ENCODE measurements around the gene UPP1. TPM values are rescaled to one million over a fixed set of nuclear protein-coding genes. Genes with fewer than 3 reads are reported as not detected.

UPP1 gene
- total and polyA plus RNA-seq, 10 of the 15 experiments (the other 5 are each of a cell fraction or from before 2014, with no cell fraction given), result 0.93 to 7.9 (median 3.8) TPM

- Histone ChIP-seq H3K27ac (ENCODE audit: control insufficient read depth, insufficient read depth) (peak overlapping the region; percentile 89), H3K27me3 (replicated peaks in 1 of 2; ENCODE audit: control insufficient read depth in 2 of 2, insufficient read depth in 2 of 2, low read length in 1 of 2) (no peaks in the 10 kb centered on the region; a peak in 1 of 4 replicates), H3K4me1 (ENCODE audit: control insufficient read depth, insufficient read depth, low read length) (peaks cover 43% of the 10 kb centered on the region), H2AFZ (ENCODE audit: control insufficient read depth, low read depth, low read length) (no peak overlapping the region), H3K79me2 (ENCODE audit: control insufficient read depth, insufficient read depth, low read length) (no peaks in the 10 kb centered on the region), H4K20me1 (ENCODE audit: control insufficient read depth, insufficient read depth) (no peaks in the 10 kb centered on the region), H3K9ac (ENCODE audit: control insufficient read depth, insufficient read depth, low read length) (peak overlapping the region; percentile 44; the same call in 1 of the 2 replicates), H3K4me2 (ENCODE audit: control insufficient read depth, insufficient read depth) (peak overlapping the region; percentile 5; the same call in 1 of the 2 replicates), H3K4me3 (no peak overlapping the region), H3K9me3 (replicated peaks; ENCODE audit: control insufficient read depth, insufficient read depth, low read length) (no peaks in the 10 kb centered on the region; the same call in 2 of the 3 replicates), H3K36me3 (ENCODE audit: control insufficient read depth in 2 of 2, insufficient read depth in 2 of 2, low read length in 1 of 2) (no peaks in the 10 kb centered on the region)
- in situ Hi-C loops (cut with MboI), result no loop called here
- peak; percentile 34 for ATAC-seq
- no peak for FAIRE-seq
- RAD21 ChIA-PET (ENCODE audit: unreplicated experiment), result interaction anchor here (1.0 to 2.5 kb wide), 9 partner anchors 16 to 166 kb away, joined by 3 to 17 read pairs (median 4); no protein-coding TSS in a partner anchor
- intact Hi-C loops (cut with micrococcal nuclease; ENCODE audit: unreplicated experiment), result loop anchor here (1.0 to 2.0 kb wide), 2 partner anchors 95 to 147 kb away; no protein-coding TSS in a partner anchor
- WGBS (ENCODE audit: insufficient coverage, insufficient replicate concordance, low lambda C conversion rate, missing lambda C conversion rate), result 0% methylated on average over 1 of the region's 1 CpG
- no TSS peak for BruUV-seq (replicated peaks)
- POLR2A ChIA-PET, result interaction anchor here (2.7 kb wide), 1 partner anchor 93 kb away, joined by 8 read pairs; no protein-coding TSS in a partner anchor
- CTCF ChIA-PET, result interaction anchor here (1.1 to 10.7 kb wide), 9 partner anchors 8 to 148 kb away, joined by 3 to 56 read pairs (median 4); no protein-coding TSS in a partner anchor
- peak; percentile 35 for DNase-seq (ENCODE audit: low read depth, low spot score)
- SMC1A ChIA-PET (ENCODE audit: uncharacterized antibody, unreplicated experiment), result interaction anchor here (0.9 to 2.0 kb wide), 13 partner anchors 8 to 141 kb away, joined by 3 to 12 read pairs (median 3); partner anchors contain the start of gene PKD1L1
- TF ChIP-seq CBX3 (IDR thresholded peaks at IDR 0.05; ENCODE audit: borderline replicate concordance, low read depth) (no peak), TARDBP (IDR thresholded peaks at IDR 0.05; ENCODE audit: borderline replicate concordance) (no peak), BMI1 (IDR thresholded peaks at IDR 0.05; ENCODE audit: borderline replicate concordance) (peak; percentile 12; the same call in 1 of the 2 replicates), RFX5 (IDR thresholded peaks at IDR 0.05; ENCODE audit: low read depth, low read length) (no peak), ZNF207 (IDR thresholded peaks at IDR 0.05; ENCODE audit: borderline replicate concordance) (no peak), YY1 (IDR thresholded peaks at IDR 0.05; ENCODE audit: low read depth, low read length) (0 out of 2 replicates have a peak, but pooled peaks have one; percentile 3), MLLT1 (IDR thresholded peaks at IDR 0.05) (no peak), MTA3 (IDR thresholded peaks at IDR 0.05; ENCODE audit: borderline replicate concordance, low read length) (peak; percentile 13; the same call in 1 of the 2 replicates), BCL11A (IDR thresholded peaks at IDR 0.05; ENCODE audit: low read depth, low read length) (peak; percentile 32; the same call in 1 of the 2 replicates), CREB1 (IDR thresholded peaks at IDR 0.05; ENCODE audit: low read depth) (no peak), EP300 (IDR thresholded peaks at IDR 0.05; ENCODE audit: borderline replicate concordance in 1 of 2, control insufficient read depth in 1 of 2, low read depth in 2 of 2, low read length in 2 of 2) (no peak), CBFB (IDR thresholded peaks at IDR 0.05; ENCODE audit: low read depth) (no peak), CEBPZ (IDR thresholded peaks at IDR 0.05; ENCODE audit: low read depth, low read length) (no peak), SPI1 (IDR thresholded peaks at IDR 0.05; ENCODE audit: borderline replicate concordance, insufficient read depth, low read depth, low read length) (peak; percentile 83)
Measured at GRCh38 chr7:48085433-48085791, 3.7 kb upstream of the UPP1 start.
